ENCODE data around the gene ACTL9.
A peak's percentile ranks its signal among the peaks of the same experiment; 100 is the strongest.

DNA sequence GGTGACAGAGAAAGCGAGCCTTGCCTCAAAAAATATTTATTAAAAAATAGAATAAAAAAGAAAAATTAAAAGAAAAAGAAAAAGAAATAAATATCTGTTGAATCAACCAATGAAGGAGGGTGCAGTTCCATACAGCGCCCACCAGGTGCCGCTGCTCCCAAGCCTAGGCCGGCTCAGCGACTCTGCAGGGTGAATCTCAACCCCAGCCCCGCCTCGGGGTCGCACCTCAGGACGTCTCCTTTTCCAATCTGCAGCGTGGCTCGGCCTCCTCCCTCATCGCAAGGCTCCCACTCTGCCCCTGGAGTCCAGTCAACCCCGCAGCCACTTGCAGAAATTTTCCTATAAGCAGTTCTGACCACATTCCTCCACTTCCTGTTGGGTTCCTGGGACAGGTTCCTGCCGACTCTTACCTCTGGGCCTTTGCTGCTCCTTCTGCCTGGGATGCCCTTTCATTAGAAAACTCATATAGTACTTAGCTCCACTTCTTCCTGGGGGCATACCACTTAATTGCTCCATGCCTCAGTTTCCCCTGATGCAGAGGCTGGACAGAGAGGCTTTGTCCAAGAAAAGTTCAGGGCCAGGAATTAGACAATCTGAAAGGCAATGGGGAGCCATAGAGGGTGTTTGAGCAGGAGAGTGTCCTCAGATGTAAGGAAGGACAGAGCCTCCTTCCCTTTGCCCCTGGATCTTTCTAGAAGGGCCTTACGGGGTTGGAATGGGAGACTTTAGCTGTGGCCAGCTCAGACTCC is 43.8 kb downstream of the ACTL9 start:
- TF ChIP-seq, protein P1, sequence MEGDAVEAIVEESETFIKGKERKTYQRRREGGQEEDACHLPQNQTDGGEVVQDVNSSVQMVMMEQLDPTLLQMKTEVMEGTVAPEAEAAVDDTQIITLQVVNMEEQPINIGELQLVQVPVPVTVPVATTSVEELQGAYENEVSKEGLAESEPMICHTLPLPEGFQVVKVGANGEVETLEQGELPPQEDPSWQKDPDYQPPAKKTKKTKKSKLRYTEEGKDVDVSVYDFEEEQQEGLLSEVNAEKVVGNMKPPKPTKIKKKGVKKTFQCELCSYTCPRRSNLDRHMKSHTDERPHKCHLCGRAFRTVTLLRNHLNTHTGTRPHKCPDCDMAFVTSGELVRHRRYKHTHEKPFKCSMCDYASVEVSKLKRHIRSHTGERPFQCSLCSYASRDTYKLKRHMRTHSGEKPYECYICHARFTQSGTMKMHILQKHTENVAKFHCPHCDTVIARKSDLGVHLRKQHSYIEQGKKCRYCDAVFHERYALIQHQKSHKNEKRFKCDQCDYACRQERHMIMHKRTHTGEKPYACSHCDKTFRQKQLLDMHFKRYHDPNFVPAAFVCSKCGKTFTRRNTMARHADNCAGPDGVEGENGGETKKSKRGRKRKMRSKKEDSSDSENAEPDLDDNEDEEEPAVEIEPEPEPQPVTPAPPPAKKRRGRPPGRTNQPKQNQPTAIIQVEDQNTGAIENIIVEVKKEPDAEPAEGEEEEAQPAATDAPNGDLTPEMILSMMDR (IDR thresholded peaks at IDR 0.05; ENCODE audit: low read depth, low read length, poor library complexity, severe bottlenecking), result peak; percentile 73
- TF ChIP-seq EZH2phosphoT487 (IDR thresholded peaks at IDR 0.05; ENCODE audit: borderline replicate concordance, low read length), result no peak
